DMS153 treated with DMSO at 0.1 percent for 48 hours (cell line): ENCODE data around the gene TBC1D32.
"Not testable (repeated sequence)": the region's sequence is repeated elsewhere in the genome, so short reads cannot be mapped to it uniquely, and the experiment has no call there.

Experiments used
- DNase-seq: peaks from one replicate; lab custom pipeline; 2025; ENCODE audit not compliant: unreplicated experiment; lab: John Stamatoyannopoulos, UW

The TBC1D32 gene

GRCh38 chr6:121333694-121334093, 586 bp downstream of the TBC1D32 start:
- DNase-seq = not testable (repeated sequence)

GRCh38 chr6:121333196-121333595, 1.1 kb downstream of the TBC1D32 start:
- no peak for DNase-seq

- DNase-seq = no peak
These were observed 3.8 kb downstream of the TBC1D32 start for GRCh38 chr6:121330516-121330915.

GRCh38 chr6:121321282-121321681, 13.0 kb downstream of the TBC1D32 start:
- no peak for DNase-seq

- DNase-seq = no peak
These were observed 14.7 kb downstream of the TBC1D32 start for GRCh38 chr6:121319603-121320002.

- DNase-seq = no peak
These were observed 15.1 kb downstream of the TBC1D32 start for GRCh38 chr6:121319112-121319553.

- no peak for DNase-seq
These were observed 19.7 kb downstream of the TBC1D32 start for GRCh38 chr6:121314381-121315112.

- DNase-seq = not testable (repeated sequence)
These were observed 22.5 kb downstream of the TBC1D32 start for GRCh38 chr6:121311814-121312213.

- DNase-seq = no peak
These were observed 23.8 kb downstream of the TBC1D32 start for GRCh38 chr6:121310495-121310894.

- DNase-seq = no peak
These were observed 24.4 kb downstream of the TBC1D32 start for GRCh38 chr6:121309768-121310469.

- DNase-seq = peak; percentile 14
These were observed 28.2 kb downstream of the TBC1D32 start for GRCh38 chr6:121305957-121306607.

- DNase-seq = no peak
These were observed 31.4 kb downstream of the TBC1D32 start for GRCh38 chr6:121302882-121303281.

GRCh38 chr6:121301156-121301555, 33.1 kb downstream of the TBC1D32 start:
- DNase-seq = not testable (repeated sequence)

GRCh38 chr6:121297694-121298093, 36.6 kb downstream of the TBC1D32 start:
- DNase-seq = no peak

- no peak for DNase-seq
These were observed 49.2 kb downstream of the TBC1D32 start for GRCh38 chr6:121285041-121285440.

- no peak for DNase-seq
These were observed 59.5 kb downstream of the TBC1D32 start for GRCh38 chr6:121274666-121275295.

GRCh38 chr6:121263742-121264141, 70.5 kb downstream of the TBC1D32 start:
- no peak for DNase-seq

GRCh38 chr6:121260651-121261102, 73.6 kb downstream of the TBC1D32 start:
- no peak for DNase-seq

GRCh38 chr6:121247386-121247785, 86.9 kb downstream of the TBC1D32 start:
- no peak for DNase-seq

- no peak for DNase-seq
These were observed 91.9 kb downstream of the TBC1D32 start for GRCh38 chr6:121242386-121242785.

- DNase-seq = no peak
These were observed 96.4 kb downstream of the TBC1D32 start for GRCh38 chr6:121237859-121238258.
